HepG2 (cell line): Measurements from ENCODE around the gene LOXL3. TPM values are rescaled to one million over a fixed set of nuclear protein-coding genes. Genes with fewer than 3 reads are reported as not detected.
A peak's percentile ranks its signal among the peaks of the same experiment; 100 is the strongest.

Source experiments
- DR1 ChIP-seq: sonication (generic); formaldehyde crosslinking; IDR thresholded peaks from 2 replicates; pipeline ENCODE4 v1.8.0; 2021; ENCODE audit warnings: mild to moderate bottlenecking, missing genetic modification reagents, inconsistent platforms
- FOXJ3 ChIP-seq: sonication (generic); formaldehyde crosslinking; IDR thresholded peaks from 2 replicates; pipeline ENCODE4 v1.4.0; 2020; ENCODE audit warnings: missing genetic modification reagents, mild to moderate bottlenecking, borderline replicate concordance
- GPN1 ChIP-seq: sonication (generic); formaldehyde crosslinking; IDR thresholded peaks from 2 replicates; pipeline ENCODE4 v1.5.1; 2020; ENCODE audit warnings: missing genetic modification reagents, borderline replicate concordance
- MAZ ChIP-seq, 2 experiments: sonication (generic) in 1 of 2; formaldehyde crosslinking in 1 of 2; IDR thresholded peaks; 2 replicates each; pipeline versions ENCODE4 v1.5.0 to v1.6.1; 2012 to 2020; ENCODE audit warnings: low read depth in 2 of 2, mild to moderate bottlenecking in 2 of 2, borderline replicate concordance in 1 of 2, improper control_type of control experiment in 1 of 2, low read length in 1 of 2, missing genetic modification reagents in 1 of 2, moderate library complexity in 1 of 2
- MED8 ChIP-seq: sonication (generic); formaldehyde crosslinking; IDR thresholded peaks from 2 replicates; pipeline ENCODE4 v1.8.1; 2023; ENCODE audit warnings: mild to moderate bottlenecking, missing genetic modification reagents; ENCODE audit not compliant: insufficient replicate concordance
- NRL ChIP-seq: sonication (generic); formaldehyde crosslinking; IDR thresholded peaks from 2 replicates; pipeline ENCODE4 v1.5.0; 2020; ENCODE audit warnings: missing genetic modification reagents, mild to moderate bottlenecking, moderate library complexity, borderline replicate concordance
- SATB2 ChIP-seq: sonication (generic); formaldehyde crosslinking; IDR thresholded peaks from 2 replicates; pipeline ENCODE4 v1.5.0; 2020; ENCODE audit warnings: missing genetic modification reagents
- TSC22D2 ChIP-seq: sonication (generic); formaldehyde crosslinking; IDR thresholded peaks from 2 replicates; pipeline ENCODE4 v1.5.1; 2020; ENCODE audit warnings: missing genetic modification reagents, mild to moderate bottlenecking, borderline replicate concordance
- ZNF432 ChIP-seq: sonication (generic); formaldehyde crosslinking; IDR thresholded peaks from 2 replicates; pipeline ENCODE4 v1.5.0; 2020; ENCODE audit warnings: missing genetic modification reagents, mild to moderate bottlenecking, borderline replicate concordance
- ZNF598 ChIP-seq: sonication (generic); formaldehyde crosslinking; IDR thresholded peaks from 2 replicates; pipeline ENCODE4 v1.5.1; 2020; ENCODE audit warnings: mild to moderate bottlenecking, missing genetic modification reagents, borderline replicate concordance
- ZNF652 ChIP-seq: IDR thresholded peaks from 2 replicates; pipeline ENCODE4 v1.6.1; 2016; ENCODE audit warnings: low read depth, borderline replicate concordance
- ZNF670 ChIP-seq: sonication (generic); formaldehyde crosslinking; IDR thresholded peaks from 2 replicates; pipeline ENCODE4 v1.8.0; 2022; ENCODE audit warnings: mild to moderate bottlenecking, missing genetic modification reagents, borderline replicate concordance
- ZNF839 ChIP-seq: sonication (generic); formaldehyde crosslinking; IDR thresholded peaks from 2 replicates; pipeline ENCODE4 v1.4.0; 2020; ENCODE audit warnings: missing genetic modification reagents, mild to moderate bottlenecking, borderline replicate concordance
- polyA plus RNA-seq, 8 experiments: library from polyadenylated mRNA; depleted of rRNA in 3 of 8; stranded (reverse) in 7 of 8; unstranded in 1 of 8; fragments of >200 nt; fragmentation: Illumina TruSeq in 4 of 8; extraction: Trizol in 4 of 8; gene quantifications; 2 replicates each; pipeline versions ENCODE4 v1.2.1 to v1.2.3, GENCODE V29; 2011 to 2016; ENCODE audit warnings: low read depth in 4 of 8, missing spikeins in 1 of 8, mixed read lengths in 1 of 8; ENCODE audit not compliant: insufficient read depth in 1 of 8
- total RNA-seq, 5 experiments: library from RNA; depleted of rRNA; stranded (reverse); fragments of >200 nt; fragmentation: Illumina TruSeq; extraction: Trizol; gene quantifications; 2 replicates each; pipeline ENCODE4 v1.2.3, GENCODE V29; 2016; ENCODE audit warnings: low read depth in 1 of 5
- TF ChIP-seq, protein P1 (sequence below): IDR thresholded peaks from 2 replicates; pipeline ENCODE4 v1.6.1; 2016; ENCODE audit warnings: missing compliant biosample characterization, missing genetic modification reagents, borderline replicate concordance
- TF ChIP-seq, protein P2 (sequence below): sonication (generic); formaldehyde crosslinking; IDR thresholded peaks from 2 replicates; pipeline ENCODE4 v1.4.0; 2020; ENCODE audit warnings: missing genetic modification reagents, borderline replicate concordance
- TF ChIP-seq, protein P3 (sequence below): sonication (generic); formaldehyde crosslinking; IDR thresholded peaks from 2 replicates; pipeline ENCODE4 v1.4.0; 2020; ENCODE audit warnings: missing genetic modification reagents, borderline replicate concordance

LOXL3 gene
- total and polyA plus RNA-seq, 2 of the 13 experiments (the other 11 are each of a cell fraction or from before 2014, with no cell fraction given), result 0.55 to 6.5 TPM

DNA sequence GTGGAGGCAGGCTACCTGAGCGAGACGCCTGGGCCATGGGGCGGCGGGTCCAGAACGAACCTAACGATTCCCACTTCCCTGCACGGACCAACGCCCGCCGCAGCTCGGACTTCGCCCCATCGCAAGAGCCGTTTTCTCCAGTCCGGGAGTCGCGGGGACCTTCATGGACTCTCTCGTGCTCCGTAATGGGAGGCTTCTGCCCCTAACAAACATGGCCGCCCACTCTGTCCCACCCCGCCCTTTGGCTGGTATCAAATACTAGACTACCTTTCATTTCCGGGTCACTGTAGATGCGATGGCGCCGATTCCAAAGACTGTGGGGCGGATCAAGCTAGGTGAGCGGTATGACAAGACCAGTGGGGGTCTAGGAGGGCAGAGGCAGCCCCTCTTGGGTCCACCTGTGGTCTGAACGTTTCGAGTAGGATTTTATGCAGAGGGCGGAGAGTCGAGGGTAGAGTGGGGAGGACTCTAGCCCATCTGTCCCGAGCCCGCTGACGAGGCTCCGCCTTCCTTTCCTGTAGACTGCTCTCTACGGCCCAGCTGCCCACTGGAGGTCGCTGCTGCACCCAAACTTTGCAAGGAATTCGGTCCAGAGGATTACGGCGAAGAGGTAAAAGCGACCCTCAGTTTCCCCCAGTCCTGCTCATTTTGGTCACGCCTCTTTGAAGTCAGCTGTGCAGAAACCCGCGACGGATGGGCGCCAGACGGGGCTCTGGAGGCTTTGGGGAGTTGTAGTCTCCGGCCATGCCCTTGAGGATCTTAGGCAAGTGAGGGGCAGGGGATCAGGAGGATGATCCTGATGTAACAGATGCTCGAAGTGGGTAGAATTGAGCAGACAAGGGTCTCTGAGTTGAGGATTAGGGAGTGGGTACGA is 70.7 kb downstream of the LOXL3 start, which contains the start of the genes CCDC142 and TTC31 (continued):
- TF ChIP-seq, protein P1, sequence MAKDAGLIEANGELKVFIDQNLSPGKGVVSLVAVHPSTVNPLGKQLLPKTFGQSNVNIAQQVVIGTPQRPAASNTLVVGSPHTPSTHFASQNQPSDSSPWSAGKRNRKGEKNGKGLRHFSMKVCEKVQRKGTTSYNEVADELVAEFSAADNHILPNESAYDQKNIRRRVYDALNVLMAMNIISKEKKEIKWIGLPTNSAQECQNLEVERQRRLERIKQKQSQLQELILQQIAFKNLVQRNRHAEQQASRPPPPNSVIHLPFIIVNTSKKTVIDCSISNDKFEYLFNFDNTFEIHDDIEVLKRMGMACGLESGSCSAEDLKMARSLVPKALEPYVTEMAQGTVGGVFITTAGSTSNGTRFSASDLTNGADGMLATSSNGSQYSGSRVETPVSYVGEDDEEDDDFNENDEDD, result peak; percentile 78
- peak; percentile 91 for TF ChIP-seq MED8
- TF ChIP-seq ZNF670, result peak; percentile 86; the same call in 1 of the 2 replicates
- peak; percentile 38; the same call in 1 of the 2 replicates for TF ChIP-seq ZNF652 (CRISPR knock-in tag)
- TF ChIP-seq FOXJ3 (CRISPR knock-in tag), result peak; percentile 66; the same call in 1 of the 2 replicates
- TF ChIP-seq TSC22D2 (CRISPR knock-in tag), result peak; percentile 2; the same call in 1 of the 2 replicates
- TF ChIP-seq ZNF432 (CRISPR knock-in tag), result no peak
- TF ChIP-seq, protein P2, sequence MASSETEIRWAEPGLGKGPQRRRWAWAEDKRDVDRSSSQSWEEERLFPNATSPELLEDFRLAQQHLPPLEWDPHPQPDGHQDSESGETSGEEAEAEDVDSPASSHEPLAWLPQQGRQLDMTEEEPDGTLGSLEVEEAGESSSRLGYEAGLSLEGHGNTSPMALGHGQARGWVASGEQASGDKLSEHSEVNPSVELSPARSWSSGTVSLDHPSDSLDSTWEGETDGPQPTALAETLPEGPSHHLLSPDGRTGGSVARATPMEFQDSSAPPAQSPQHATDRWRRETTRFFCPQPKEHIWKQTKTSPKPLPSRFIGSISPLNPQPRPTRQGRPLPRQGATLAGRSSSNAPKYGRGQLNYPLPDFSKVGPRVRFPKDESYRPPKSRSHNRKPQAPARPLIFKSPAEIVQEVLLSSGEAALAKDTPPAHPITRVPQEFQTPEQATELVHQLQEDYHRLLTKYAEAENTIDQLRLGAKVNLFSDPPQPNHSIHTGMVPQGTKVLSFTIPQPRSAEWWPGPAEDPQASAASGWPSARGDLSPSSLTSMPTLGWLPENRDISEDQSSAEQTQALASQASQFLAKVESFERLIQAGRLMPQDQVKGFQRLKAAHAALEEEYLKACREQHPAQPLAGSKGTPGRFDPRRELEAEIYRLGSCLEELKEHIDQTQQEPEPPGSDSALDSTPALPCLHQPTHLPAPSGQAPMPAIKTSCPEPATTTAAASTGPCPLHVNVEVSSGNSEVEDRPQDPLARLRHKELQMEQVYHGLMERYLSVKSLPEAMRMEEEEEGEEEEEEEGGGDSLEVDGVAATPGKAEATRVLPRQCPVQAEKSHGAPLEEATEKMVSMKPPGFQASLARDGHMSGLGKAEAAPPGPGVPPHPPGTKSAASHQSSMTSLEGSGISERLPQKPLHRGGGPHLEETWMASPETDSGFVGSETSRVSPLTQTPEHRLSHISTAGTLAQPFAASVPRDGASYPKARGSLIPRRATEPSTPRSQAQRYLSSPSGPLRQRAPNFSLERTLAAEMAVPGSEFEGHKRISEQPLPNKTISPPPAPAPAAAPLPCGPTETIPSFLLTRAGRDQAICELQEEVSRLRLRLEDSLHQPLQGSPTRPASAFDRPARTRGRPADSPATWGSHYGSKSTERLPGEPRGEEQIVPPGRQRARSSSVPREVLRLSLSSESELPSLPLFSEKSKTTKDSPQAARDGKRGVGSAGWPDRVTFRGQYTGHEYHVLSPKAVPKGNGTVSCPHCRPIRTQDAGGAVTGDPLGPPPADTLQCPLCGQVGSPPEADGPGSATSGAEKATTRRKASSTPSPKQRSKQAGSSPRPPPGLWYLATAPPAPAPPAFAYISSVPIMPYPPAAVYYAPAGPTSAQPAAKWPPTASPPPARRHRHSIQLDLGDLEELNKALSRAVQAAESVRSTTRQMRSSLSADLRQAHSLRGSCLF, result no peak
- no peak; the same call in 1 of the 2 replicates for TF ChIP-seq SATB2
- TF ChIP-seq, protein P3, sequence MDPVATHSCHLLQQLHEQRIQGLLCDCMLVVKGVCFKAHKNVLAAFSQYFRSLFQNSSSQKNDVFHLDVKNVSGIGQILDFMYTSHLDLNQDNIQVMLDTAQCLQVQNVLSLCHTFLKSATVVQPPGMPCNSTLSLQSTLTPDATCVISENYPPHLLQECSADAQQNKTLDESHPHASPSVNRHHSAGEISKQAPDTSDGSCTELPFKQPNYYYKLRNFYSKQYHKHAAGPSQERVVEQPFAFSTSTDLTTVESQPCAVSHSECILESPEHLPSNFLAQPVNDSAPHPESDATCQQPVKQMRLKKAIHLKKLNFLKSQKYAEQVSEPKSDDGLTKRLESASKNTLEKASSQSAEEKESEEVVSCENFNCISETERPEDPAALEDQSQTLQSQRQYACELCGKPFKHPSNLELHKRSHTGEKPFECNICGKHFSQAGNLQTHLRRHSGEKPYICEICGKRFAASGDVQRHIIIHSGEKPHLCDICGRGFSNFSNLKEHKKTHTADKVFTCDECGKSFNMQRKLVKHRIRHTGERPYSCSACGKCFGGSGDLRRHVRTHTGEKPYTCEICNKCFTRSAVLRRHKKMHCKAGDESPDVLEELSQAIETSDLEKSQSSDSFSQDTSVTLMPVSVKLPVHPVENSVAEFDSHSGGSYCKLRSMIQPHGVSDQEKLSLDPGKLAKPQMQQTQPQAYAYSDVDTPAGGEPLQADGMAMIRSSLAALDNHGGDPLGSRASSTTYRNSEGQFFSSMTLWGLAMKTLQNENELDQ (CRISPR knock-in tag), result no peak; the same call in 1 of the 2 replicates
- TF ChIP-seq GPN1 (CRISPR knock-in tag), result no peak
- peak; percentile 72; the same call in 1 of the 2 replicates for TF ChIP-seq MAZ (IDR thresholded peaks at IDR 0.05; ENCODE audit: borderline replicate concordance, low read depth, low read length)
- TF ChIP-seq MAZ (CRISPR knock-in tag; IDR thresholded peaks at IDR 0.05; ENCODE audit: low read depth), result peak; percentile 94
- no peak; the same call in none of the 2 replicates for TF ChIP-seq DR1 (CRISPR knock-in tag)
- TF ChIP-seq ZNF839 (CRISPR knock-in tag), result peak; percentile 96; the same call in 1 of the 2 replicates
- no peak for TF ChIP-seq ZNF598
- no peak; the same call in 1 of the 2 replicates for TF ChIP-seq NRL (CRISPR knock-in tag)
